Tibial nerve (tissue), 4 donors: ENCODE results near the gene FOS. TPM values are rescaled to one million over a fixed set of nuclear protein-coding genes. Genes with fewer than 3 reads are reported as not detected.

Source experiments
- DNase-seq, 2 donors: peaks; one replicate each; pipeline ENCODE4 v3.0.0-alpha.2; 2019; ENCODE audit warnings: low spot score in 2 of 2
- H3K27ac ChIP-seq, 4 donors: fragments of 200-600 bp; sonication (generic) in 3 of 4; one replicate each; pipeline ENCODE4 v1.5.1; 2017 to 2019; ENCODE audit warnings: mild to moderate bottlenecking in 1 of 4
- H3K27me3 ChIP-seq, 2 donors: fragments of 200-600 bp; sonication (generic) in 1 of 2; one replicate each; pipeline versions ENCODE4 v1.5.1 to v1.6.0; 2017 to 2019
- H3K36me3 ChIP-seq, 3 donors: fragments of 200-600 bp; sonication (generic); one replicate each; pipeline ENCODE4 v1.5.1; 2018 to 2019
- H3K4me1 ChIP-seq, 4 donors: fragments of 200-600 bp; sonication (generic) in 3 of 4; one replicate each; pipeline ENCODE4 v1.5.1; 2017 to 2019
- H3K4me3 ChIP-seq, 4 donors: fragments of 200-600 bp; sonication (generic) in 3 of 4; one replicate each; pipeline ENCODE4 v1.5.1; 2017 to 2019; ENCODE audit warnings: mild to moderate bottlenecking in 1 of 4, moderate library complexity in 1 of 4
- H3K9me3 ChIP-seq, 4 donors: fragments of 200-600 bp; sonication (generic) in 3 of 4; one replicate each; pipeline ENCODE4 v1.5.1; 2017 to 2019
- CTCF ChIP-seq, 5 experiments: fragments of 200-600 bp in 3 of 5; fragments of 450-650 bp in 2 of 5; sonication (generic) in 3 of 5; IDR thresholded peaks; one replicate each; pipeline ENCODE4 v1.5.1; 2016 to 2019; ENCODE audit warnings: antibody characterized with exemption in 5 of 5, mild to moderate bottlenecking in 3 of 5, moderate library complexity in 2 of 5
- EP300 ChIP-seq, 2 donors: sonication (generic); formaldehyde crosslinking; IDR thresholded peaks; one replicate each; pipeline ENCODE4 v1.6.1; 2017; ENCODE audit warnings: antibody characterized with exemption in 2 of 2, mild to moderate bottlenecking in 1 of 2
- POLR2A ChIP-seq, 2 donors: fragments of 450-650 bp; IDR thresholded peaks; one replicate each; pipeline ENCODE4 v1.6.1; 2017; ENCODE audit warnings: antibody characterized with exemption in 2 of 2, mild to moderate bottlenecking in 2 of 2, moderate library complexity in 2 of 2
- WGBS, 2 donors: methylation state at CpG; one replicate each; pipeline ENCODE4 v1.1.5; 2018; 5-methylcytosine and 5-hydroxymethylcytosine counted together
- total RNA-seq, 4 donors: library from RNA; depleted of rRNA; stranded (reverse); fragments of >200 nt; gene quantifications; one replicate each; pipeline ENCODE4 v1.1.0, GENCODE V29; 2016

FOS gene
- total RNA-seq, 4 donors from 2014 or later, result 373 to 1,352 (median 619) TPM

- no peaks in the 10 kb centered on the region for H3K36me3 ChIP-seq
- no peaks in the 10 kb centered on the region for H3K27me3 ChIP-seq
- no peak for DNase-seq
- TF ChIP-seq POLR2A (IDR thresholded peaks at IDR 0.05) (no peak), CTCF (IDR thresholded peaks at IDR 0.05) (no peak)
- H3K4me1 ChIP-seq, result peaks cover 0 to 18% (median 8%) of the 10 kb centered on the region in 4 donors
- WGBS, 2 donors, result 88 to 89% methylated on average over 4 of the region's 4 CpGs
- no peak overlapping the region for H3K27ac ChIP-seq
- no peaks in the 10 kb centered on the region for H3K9me3 ChIP-seq
- H3K4me3 ChIP-seq, result no peak overlapping the region
Observed at GRCh38 chr14:75250800-75251199, 27.8 kb upstream of the FOS start.

- WGBS, 2 donors, result 78 to 83% methylated on average over 10 of the region's 10 CpGs
- peak overlapping the region in 2 of 4 donors; percentile 24 to 78 for H3K27ac ChIP-seq
- H3K9me3 ChIP-seq, result no peaks in the 10 kb centered on the region
- no peak overlapping the region for H3K4me3 ChIP-seq
- H3K27me3 ChIP-seq, result no peaks in the 10 kb centered on the region
- H3K4me1 ChIP-seq, result peaks cover 0 to 20% (median 8%) of the 10 kb centered on the region in 4 donors
- peak in 1 of 2 donors; percentile 12 for TF ChIP-seq EP300 (IDR thresholded peaks at IDR 0.05)
- TF ChIP-seq CTCF (IDR thresholded peaks at IDR 0.05), result no peak
- no peaks in the 10 kb centered on the region for H3K36me3 ChIP-seq
- DNase-seq, result no peak
Observed at GRCh38 chr14:75252254-75252837, 26.3 kb upstream of the FOS start.

GRCh38 chr14:75254381-75254822, 24.2 kb upstream of the FOS start:
- DNase-seq, result no peak
- H3K9me3 ChIP-seq, result no peaks in the 10 kb centered on the region

GRCh38 chr14:75254901-75255584, 23.6 kb upstream of the FOS start:
- DNase-seq, result no peak
- H3K36me3 ChIP-seq, result no peaks in the 10 kb centered on the region
- WGBS, 2 donors, result 42 to 46% methylated on average over 7 of the region's 7 CpGs
- H3K27me3 ChIP-seq, result no peaks in the 10 kb centered on the region
- peak overlapping the region in 3 of 4 donors; percentile 59 to 78 (median 64) for H3K27ac ChIP-seq
- no peaks in the 10 kb centered on the region for H3K9me3 ChIP-seq
- peak in 1 of 2 donors; percentile 3 for TF ChIP-seq POLR2A (IDR thresholded peaks at IDR 0.05)
- TF ChIP-seq CTCF (IDR thresholded peaks at IDR 0.05), result no peak
- peaks cover 0 to 44% (median 29%) of the 10 kb centered on the region in 4 donors for H3K4me1 ChIP-seq
- no peak overlapping the region for H3K4me3 ChIP-seq

More at GRCh38 chr14:75254381-75254822, 24.2 kb upstream of the FOS start:
- H3K27ac ChIP-seq, result peak overlapping the region in 3 of 4 donors; percentile 59 to 78 (median 64)
- H3K36me3 ChIP-seq, result no peaks in the 10 kb centered on the region
- H3K4me3 ChIP-seq, result no peak overlapping the region
- 56 to 71% methylated on average over 6 of the region's 6 CpGs for WGBS, 2 donors
- TF ChIP-seq EP300 (IDR thresholded peaks at IDR 0.05) (peak in 1 of 2 donors; percentile 73), POLR2A (IDR thresholded peaks at IDR 0.05) (peak in 1 of 2 donors; percentile 15), CTCF (IDR thresholded peaks at IDR 0.05) (no peak)
- no peaks in the 10 kb centered on the region for H3K27me3 ChIP-seq
- H3K4me1 ChIP-seq, result peaks cover 0 to 37% (median 23%) of the 10 kb centered on the region in 4 donors
